Psoas muscle (tissue), 8 donors: Measurements from ENCODE around the gene B3GALT6. TPM values are rescaled to one million over a fixed set of nuclear protein-coding genes. Genes with fewer than 3 reads are reported as not detected.

Source experiments
- ATAC-seq, 4 donors: fragments of 200-7000 bp; cut with Tn5 transposase; one replicate each; pipeline ENCODE4 v1.9.1; 2020; ENCODE audit warnings: moderate library complexity in 3 of 4, mild to moderate bottlenecking in 2 of 4
- DNase-seq, 2 donors: peaks; one replicate each; pipeline ENCODE4 v3.0.0-alpha.2; 2020
- H3K27ac ChIP-seq: fragments of 200-600 bp; one replicate; pipeline ENCODE4 v1.8.0; 2022
- H3K27me3 ChIP-seq, 3 donors: fragments of 200-600 bp in 1 of 3; one replicate each; pipeline versions ENCODE4 v1.6.1 to v1.8.0; 2013 to 2022; ENCODE audit warnings: low read length in 2 of 3, mild to moderate bottlenecking in 2 of 3, moderate library complexity in 1 of 3; ENCODE audit not compliant: insufficient read depth in 3 of 3
- H3K36me3 ChIP-seq, 2 donors: fragments of 200-600 bp in 1 of 2; one replicate each; pipeline versions ENCODE4 v1.6.1 to v1.8.0; 2013 to 2022; ENCODE audit warnings: low read depth in 1 of 2, mild to moderate bottlenecking in 1 of 2, moderate library complexity in 1 of 2; ENCODE audit not compliant: insufficient read depth in 1 of 2
- H3K4me1 ChIP-seq: fragments of 200-600 bp; one replicate; pipeline ENCODE4 v1.8.0; 2022
- H3K4me3 ChIP-seq: fragments of 200-600 bp; one replicate; pipeline ENCODE4 v1.8.0; 2022; ENCODE audit warnings: mild to moderate bottlenecking
- H3K9me3 ChIP-seq: fragments of 200-600 bp; one replicate; pipeline ENCODE4 v1.8.0; 2022
- WGBS, 3 donors: extraction: QIAGEN DNeasy Blood & Tissue Kit; methylation state at CpG; one replicate each; pipeline versions ENCODE4 v1.1.6 to v1.1.7; 2013; 5-methylcytosine and 5-hydroxymethylcytosine counted together
- intact Hi-C, 2 donors: fragments of 100-400 bp; cut with DNase I; formaldehyde crosslinking; loops; one replicate each; pipeline versions ENCODE4 v1.11.0 to v1.14.2; 2022
- polyA plus RNA-seq, 3 donors: library from polyadenylated mRNA; stranded (reverse); fragments of 200-250 nt; gene quantifications; one replicate each; pipeline ENCODE4 v1.2.3, GENCODE V29; 2013
- total RNA-seq, 4 donors: library from RNA; stranded (reverse); fragmentation: NEBNext Ultra II Directional in 2 of 4; extraction: Animal tissue kit (Norgen Biotek cat#: 25700) in 2 of 4; gene quantifications; one replicate each; pipeline versions ENCODE4 v1.2.1 to v1.2.4, GENCODE V29; 2021 to 2023
- TF ChIP-seq, protein P1 (sequence below): fragments of 200-600 bp; IDR thresholded peaks from one replicate; pipeline ENCODE4 v1.8.0; 2022; ENCODE audit warnings: antibody characterized with exemption
- donor health status: healthy with polysubstance abuse.
- donor health status: DM: no; HTN: no; CAD: no; lungs with moderate emphysema.
- donor health status: Bipolar disorder and iron deficiency.
- donor health status: healthy.
- donor health status: DM: yes; HTN: yes; CAD: no.
- donor health status: DM: no; HTN: no; CAD: no.
- donor health status: DM: no; HTN: no; CAD: no.
- donor health status: DM: yes; HTN: yes; CAD: no.

B3GALT6 gene
- total and polyA plus RNA-seq, 7 donors = 7.7 to 30.3 (median 11.4) TPM

DNA sequence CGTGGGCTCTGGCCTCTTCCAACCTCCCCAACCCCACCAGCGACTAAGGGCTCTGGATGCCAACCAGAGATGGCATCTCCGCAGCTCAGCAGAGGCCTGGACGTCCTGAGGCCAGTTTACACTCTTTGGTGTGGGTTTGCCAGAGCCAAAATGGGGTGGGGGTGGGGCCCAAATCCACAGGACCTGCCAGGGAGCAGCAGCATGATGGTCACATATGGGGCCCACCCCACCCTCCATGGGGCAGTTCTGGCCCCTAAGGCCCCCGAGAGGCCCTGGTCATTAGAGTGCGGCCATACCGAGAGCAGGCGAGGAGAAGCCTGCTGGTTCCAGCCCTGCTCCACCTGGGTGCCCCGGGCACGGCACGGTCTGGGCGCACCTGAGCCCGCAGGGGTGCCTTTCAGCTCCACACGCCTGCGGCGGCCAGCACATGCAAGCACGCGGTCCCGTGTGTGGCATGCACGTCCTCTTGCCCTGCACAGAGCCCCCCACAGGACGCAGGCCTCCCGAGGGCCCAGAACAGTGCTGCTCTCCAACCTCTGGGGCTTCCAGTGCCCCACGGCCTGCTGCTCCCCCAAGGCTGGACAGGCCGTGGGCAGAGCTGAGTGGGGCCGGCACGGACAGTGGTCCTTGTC lies 9.7 kb downstream of the B3GALT6 start:
- H3K27me3 ChIP-seq = peaks cover 0 to 28% (median 28%) of the 10 kb centered on the region in 3 donors
- H3K4me1 ChIP-seq = no peaks in the 10 kb centered on the region
- H3K36me3 ChIP-seq = no peaks in the 10 kb centered on the region
- H3K9me3 ChIP-seq = no peaks in the 10 kb centered on the region
- H3K27ac ChIP-seq = no peak overlapping the region
- 77 to 82% (median 81%) methylated on average over 26 of the region's 26 CpGs for WGBS, 3 donors
- ATAC-seq = no peak
- DNase-seq = no peak
- intact Hi-C loops = no loop called here
- H3K4me3 ChIP-seq = no peak overlapping the region
- TF ChIP-seq, protein P1, sequence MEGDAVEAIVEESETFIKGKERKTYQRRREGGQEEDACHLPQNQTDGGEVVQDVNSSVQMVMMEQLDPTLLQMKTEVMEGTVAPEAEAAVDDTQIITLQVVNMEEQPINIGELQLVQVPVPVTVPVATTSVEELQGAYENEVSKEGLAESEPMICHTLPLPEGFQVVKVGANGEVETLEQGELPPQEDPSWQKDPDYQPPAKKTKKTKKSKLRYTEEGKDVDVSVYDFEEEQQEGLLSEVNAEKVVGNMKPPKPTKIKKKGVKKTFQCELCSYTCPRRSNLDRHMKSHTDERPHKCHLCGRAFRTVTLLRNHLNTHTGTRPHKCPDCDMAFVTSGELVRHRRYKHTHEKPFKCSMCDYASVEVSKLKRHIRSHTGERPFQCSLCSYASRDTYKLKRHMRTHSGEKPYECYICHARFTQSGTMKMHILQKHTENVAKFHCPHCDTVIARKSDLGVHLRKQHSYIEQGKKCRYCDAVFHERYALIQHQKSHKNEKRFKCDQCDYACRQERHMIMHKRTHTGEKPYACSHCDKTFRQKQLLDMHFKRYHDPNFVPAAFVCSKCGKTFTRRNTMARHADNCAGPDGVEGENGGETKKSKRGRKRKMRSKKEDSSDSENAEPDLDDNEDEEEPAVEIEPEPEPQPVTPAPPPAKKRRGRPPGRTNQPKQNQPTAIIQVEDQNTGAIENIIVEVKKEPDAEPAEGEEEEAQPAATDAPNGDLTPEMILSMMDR = no peak

DNA sequence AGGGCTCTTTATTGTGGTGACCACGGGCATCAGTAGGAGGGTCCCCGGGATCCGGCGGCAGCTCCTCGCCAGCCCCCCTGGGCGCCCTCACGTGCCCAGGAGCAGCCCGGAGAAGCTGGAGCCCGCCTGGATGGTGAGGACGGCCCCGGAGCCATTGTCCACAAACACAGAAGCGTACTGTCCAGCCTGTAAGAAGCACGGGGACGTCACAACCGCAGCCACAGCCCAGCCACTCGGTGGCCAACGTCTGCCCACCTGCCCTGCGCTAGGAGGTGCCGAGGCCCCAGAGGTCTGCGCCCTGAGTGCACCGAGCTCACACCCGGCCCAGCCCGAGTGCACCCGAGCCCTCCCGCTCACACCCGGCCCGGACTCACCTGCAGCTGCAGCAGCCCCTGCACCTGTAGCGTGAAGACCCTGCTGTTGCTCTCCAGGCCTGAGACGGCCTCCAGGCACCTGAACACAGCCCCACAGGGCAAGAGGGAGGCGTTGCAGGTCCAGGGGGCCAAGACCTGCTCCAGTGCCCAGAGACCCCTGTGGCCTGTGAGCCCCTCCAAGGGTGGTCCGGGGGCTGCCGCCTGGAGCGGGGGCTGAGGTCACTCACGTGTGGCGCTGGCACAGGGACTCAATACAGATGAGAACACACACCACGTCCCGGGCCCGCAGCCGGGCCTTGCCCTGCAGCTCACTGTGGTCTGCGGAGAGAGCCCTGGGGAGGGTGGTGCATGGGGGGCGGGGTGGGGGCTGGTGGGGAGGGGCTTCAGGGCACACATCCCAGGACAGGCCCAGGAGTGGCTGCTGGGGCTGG lies 10.6 kb downstream of the B3GALT6 start:
- intact Hi-C loops = no loop called here
- 81 to 90% (median 84%) methylated on average over 37 to 41 of the region's 41 CpGs for whole genome bisulfite sequencing, 3 donors
- TF ChIP-seq, protein P1 = no peak
- Histone ChIP-seq H3K27ac (no peak overlapping the region), H3K27me3 (peaks cover 0 to 36% (median 30%) of the 10 kb centered on the region in 3 donors), H3K4me1 (no peaks in the 10 kb centered on the region), H3K4me3 (no peak overlapping the region), H3K9me3 (no peaks in the 10 kb centered on the region), H3K36me3 (no peaks in the 10 kb centered on the region)
- DNase-seq (no peak), ATAC-seq (no peak)

DNA sequence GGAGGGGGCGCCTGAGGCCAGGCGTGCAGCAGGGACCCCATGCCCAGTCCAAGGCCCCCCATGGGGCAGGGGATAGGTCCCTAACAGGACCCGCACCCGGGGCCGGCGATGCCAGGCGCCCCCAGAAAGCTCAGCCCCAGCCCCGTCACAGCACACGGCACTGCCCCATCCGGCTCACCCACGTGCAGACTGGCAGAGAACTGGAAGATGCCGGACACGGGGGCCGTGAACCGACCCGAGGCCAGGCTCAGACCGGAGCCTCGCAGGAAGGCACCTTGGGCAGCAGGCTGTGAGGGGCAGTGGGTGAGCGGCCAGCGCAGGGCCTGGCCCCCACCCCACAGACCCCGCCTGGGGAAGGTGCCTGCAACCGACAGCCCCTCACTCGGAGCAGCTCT lies 11.2 kb downstream of the B3GALT6 start:
- H3K36me3 ChIP-seq = no peaks in the 10 kb centered on the region
- H3K4me1 ChIP-seq = no peaks in the 10 kb centered on the region
- no peak overlapping the region for H3K27ac ChIP-seq
- 78 to 91% (median 90%) methylated on average over 22 to 23 of the region's 23 CpGs for WGBS, 3 donors
- H3K9me3 ChIP-seq = no peaks in the 10 kb centered on the region
- intact Hi-C loops = no loop called here
- H3K4me3 ChIP-seq = no peak overlapping the region
- TF ChIP-seq, protein P1 = no peak
- no peak for DNase-seq
- no peak for ATAC-seq
- peaks cover 0 to 36% (median 25%) of the 10 kb centered on the region in 3 donors for H3K27me3 ChIP-seq

DNA sequence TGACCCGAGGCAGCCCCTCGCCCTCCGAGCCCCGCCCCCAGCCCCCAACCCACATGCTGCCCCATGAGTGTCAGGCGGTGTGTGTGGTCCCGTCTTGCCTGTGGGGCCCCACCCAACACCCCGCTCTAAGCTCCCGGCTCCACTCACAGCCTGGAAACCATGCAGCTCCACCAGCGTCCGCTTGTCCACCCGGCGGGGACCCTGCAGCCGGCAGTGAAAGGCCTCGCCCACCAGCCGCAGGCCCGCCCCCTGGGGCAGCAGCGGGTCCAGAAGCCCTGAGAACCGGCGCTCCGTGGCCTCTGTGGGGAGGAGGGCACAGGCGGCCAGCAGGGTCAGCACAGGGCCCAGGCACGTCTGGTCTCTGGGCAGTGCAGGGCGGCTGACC lies 11.8 kb downstream of the B3GALT6 start:
- no peak for DNase-seq
- Histone ChIP-seq H3K4me3 (peak overlapping the region; percentile 44), H3K27me3 (peaks cover 0 to 33% (median 23%) of the 10 kb centered on the region in 3 donors)

More for the DNA sequence above, 11.8 kb downstream of the B3GALT6 start:
- 47 to 55% (median 53%) methylated on average over 22 to 23 of the region's 23 CpGs for WGBS, 3 donors
- Histone ChIP-seq H3K4me1 (no peaks in the 10 kb centered on the region), H3K36me3 (no peaks in the 10 kb centered on the region), H3K9me3 (no peaks in the 10 kb centered on the region), H3K27ac (no peak overlapping the region)
- intact Hi-C loops = no loop called here
- ATAC-seq = no peak
- TF ChIP-seq, protein P1 = no peak
